Measurements from ENCODE around the gene CPTP.

The CPTP gene

DNA sequence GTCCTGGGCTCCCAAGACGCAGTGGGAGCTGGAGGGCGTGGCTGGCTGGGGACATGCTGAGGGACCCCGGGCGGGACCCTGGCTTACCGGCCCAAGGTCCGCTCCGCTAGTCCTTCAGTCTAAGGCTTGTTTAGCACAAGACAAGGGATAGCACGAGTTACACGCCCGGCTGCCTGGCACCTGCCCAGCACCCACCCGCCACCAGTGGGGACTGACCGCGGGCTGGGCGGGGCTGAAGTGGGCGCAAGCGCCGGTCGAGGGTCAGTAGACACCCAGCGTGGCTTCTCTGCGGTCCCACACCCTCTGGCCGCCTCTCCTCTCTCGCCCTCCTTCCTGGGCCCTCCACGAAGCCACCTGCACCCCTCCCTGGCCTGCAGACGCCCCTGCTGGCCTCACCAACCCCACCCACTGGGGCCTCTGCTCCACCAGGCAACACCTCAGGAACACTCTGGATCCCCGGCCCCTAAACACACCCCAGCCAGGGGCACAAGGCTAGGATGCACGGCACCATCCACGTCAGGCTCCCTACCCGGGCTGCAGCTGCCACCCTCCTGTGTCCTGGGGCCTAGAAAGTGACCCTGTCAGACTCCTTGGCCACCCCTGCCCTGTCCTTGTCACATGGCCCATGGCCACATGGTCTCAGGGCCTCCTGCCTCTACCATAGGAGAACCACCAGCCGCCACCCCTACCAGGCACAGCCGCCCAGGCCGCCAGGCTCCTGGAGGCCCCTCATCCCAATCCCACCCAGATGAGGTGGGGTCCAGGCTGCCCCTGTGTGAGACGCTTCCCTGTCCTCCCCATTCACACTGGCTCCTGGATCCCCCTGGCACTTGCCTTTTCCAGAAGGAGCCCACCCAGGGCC lies 12.6 kb downstream of the CPTP start:
- DNase-seq: no peak

DNA sequence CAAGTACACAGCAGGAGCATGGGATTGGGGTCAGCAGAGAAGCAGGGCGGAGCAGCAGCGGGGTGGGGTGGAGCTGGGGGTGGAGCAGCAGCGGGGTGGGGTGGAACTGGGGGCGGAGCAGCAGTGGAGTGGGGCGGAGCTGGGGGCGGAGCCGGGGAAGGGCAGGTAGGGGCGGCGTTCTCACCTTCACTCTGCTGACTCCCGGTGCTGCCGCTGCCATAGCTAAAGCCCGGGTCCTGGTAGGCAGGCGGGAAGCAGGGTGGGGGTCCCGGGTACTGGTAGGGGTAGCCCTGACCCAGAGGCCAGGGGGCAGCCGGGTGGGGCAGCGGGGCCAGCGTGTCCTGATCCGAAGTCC lies 13.2 kb downstream of the CPTP start:
- DNase-seq: no peak

DNA sequence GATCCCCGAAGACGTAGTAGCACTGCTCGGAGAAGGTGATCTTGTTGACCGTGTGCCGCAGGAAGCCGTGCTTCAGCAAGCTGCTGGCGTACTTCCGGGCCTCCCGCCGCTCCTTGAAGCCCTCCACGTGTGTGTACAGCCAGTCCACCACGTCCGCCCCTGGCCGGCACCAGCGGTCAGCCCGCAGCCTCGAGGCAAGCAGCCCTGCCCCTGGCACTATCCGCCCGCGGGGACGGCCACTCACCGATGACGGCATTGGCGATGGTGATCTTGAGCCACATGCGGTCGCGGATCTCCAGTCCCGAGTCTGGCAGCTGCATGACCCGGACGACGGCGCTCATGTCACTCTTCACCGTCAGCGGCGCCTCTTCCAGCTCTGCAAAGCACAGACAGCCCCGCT lies 13.7 kb downstream of the CPTP start:
- no peak for DNase-seq

DNA sequence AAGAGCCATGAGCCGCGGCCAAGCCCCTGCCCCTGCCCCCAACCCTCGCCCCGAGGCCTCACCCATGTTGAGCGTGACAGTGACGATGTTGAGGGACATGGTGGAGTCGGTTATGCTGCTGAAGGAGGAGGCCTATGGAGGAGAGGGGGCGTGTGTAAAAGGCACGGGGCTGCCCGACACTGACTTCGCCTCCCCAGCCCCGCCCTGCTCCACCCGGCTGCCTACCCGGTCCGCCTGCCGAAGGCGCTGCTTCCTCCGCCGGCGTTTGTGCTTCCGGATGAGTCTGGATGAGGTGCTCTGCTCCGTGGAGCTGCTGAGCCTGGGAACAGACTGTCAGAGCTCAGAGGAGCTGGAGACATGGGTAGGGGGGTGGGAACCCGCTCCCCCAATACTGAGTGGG lies 15.6 kb downstream of the CPTP start:
- no peak for DNase-seq

DNA sequence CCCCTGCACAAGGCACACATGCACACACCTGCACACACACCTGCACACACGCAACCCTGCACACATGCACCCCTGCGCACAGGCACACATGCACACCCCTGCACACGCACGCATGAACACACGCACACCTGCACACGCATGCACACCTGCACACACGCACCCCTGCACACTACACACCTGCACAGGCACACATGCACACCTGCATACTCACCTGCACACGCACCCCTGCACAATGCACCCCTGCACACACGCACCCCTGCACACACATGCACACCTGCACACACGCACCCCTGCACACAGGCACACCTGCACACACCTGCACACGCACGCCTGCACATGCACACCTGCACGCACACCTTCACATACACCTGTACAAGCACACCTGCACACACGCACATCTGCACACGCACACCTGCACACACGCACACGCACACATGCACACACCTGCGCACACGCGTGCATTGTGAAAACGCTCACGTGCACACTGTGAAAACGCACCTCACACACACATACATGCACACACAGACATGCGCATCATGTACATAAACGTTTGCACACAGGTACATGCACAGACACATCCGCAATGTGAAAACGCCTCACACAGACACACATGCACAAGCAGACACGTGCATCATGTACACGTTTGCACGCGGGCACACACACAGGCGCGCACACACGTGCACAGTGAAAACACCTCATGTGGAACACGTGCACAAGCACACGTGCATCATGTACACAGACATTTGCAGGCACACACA lies 16.4 kb downstream of the CPTP start:
- DNase-seq: no peak

DNA sequence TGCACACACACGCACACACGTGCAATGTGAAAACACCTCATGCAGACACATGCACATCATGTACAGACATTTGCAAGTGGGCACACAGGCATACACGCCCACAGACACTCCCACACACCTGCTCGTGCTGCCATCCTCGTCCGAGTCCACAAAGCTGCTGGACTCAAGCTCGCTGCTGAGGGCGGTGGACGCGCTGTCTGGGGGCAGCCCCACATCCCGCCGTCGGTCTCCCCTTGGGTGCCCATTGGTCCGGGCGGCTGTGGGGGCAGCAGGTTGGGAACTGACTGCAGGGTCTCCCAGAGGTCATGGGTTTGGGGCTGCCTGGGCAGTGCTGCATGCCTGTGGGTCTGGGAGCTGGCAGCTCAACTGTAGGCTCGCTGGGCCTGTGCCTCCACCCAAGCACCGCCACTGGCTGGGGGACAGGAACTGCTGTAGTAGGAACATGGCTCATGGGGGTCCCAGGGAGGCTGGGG lies 17.0 kb downstream of the CPTP start:
- DNase-seq: no peak

DNA sequence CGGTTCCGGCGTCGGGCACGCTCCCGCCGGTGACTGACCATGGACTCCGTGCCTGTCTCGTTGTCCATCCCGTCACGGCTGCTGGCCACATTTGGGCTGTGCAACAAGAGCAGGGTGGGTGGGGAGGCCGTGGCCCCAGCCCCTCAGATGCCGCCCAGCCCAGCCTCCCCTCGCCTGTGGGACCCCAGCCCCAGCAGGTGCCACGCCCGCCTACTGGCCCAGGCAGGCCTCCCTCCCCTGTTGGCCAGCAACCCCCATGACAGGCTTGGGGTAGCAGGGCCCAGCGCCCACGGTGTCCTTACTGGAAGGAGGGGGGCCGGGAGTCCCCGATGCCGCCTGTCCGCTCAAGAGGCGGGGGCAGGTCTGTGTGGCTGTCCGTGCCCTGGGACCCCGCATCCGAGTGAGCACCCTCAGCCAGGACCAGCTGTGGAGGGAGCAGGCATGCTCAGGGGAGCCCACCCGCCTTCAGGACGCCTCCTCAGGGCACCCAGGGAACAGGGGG lies 17.5 kb downstream of the CPTP start:
- DNase-seq: no peak

DNA sequence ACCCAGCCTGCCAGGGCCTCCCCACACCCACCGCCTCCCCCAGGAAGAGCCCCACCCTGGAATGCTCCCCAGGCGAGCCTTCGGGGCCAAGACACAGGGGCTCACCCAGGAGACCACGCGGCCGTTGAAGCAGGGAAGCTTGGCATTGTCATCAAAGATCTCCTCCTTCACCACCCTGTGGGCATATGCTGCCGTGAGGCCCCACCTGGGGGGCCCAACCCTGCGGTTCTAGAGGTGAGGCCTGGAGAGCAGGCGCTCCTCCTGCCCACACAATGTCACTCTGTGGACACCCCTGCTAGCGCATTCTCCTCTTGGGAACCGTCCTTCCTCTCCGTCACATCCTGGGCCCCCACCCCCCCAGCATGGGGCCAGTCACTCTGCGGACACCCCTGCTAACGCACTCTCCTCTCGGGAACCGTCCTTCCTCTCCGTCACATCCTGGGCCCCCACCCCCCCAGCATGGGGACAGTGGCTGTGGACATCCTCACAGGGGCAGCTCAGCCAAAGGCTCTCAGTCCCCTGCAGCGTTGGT lies 18.0 kb downstream of the CPTP start:
- no peak for DNase-seq

DNA sequence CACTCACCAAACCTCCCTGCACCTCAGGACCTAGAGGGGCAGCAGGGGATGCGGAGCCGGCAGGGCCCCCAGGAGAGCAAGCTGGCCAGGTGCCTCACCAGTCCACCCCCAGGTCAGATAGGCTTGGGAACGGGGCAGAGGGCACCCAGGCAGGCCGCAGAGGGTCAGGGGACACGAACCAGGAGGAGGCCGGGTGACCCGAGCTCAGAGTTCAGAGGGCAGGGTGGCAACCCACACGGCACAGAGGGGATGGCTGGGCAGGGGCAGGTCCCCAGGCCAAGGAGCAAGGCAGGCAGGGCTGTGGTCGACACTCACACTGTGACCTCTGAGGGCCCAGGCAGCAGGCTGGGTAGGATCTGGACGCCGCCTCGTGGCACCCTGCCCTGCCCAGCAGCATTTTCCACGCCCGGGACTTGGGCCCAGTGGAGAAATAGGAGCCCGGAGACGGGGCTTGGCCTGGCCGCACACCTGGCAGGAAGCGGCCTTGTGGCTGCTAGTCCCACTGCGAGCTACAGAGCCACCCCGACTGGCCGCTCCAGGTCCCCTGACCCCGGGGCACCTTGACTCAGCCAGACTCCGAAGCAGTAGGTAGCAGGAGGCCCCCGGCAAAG lies 19.3 kb downstream of the CPTP start:
- no peak for DNase-seq

DNA sequence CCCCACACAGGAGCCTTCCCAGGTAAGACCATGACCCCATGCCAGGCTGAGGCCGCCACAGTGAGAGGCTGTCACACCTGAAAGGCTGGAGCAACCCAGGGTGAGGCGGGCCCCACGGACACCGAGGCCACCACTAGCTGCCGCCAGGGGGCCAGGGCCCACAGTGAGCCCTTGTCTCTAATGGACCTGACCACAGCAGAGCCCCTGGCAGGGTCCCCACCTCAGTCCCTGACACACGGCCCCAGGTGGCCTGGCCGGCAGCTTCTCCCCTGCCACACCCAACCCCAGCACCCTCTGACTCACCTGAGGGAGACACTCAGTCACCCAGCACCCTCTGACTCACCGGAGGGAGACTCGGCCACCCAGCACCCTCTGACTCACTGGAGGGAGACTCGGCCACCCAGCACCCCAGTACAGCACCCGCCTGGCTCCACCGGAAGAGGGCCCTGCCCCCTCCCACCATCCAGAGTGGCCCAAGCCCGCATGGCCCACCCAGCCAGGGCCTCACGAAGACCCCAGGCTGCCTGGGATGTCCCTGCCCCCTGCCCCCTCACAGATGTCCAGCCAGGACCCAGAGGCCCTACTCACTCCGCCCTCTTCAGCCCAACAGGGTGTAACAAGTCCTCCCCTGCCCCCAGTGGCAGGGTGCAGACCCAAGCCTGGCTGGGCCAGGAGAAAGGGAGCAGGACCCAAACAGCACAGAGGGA lies 20.2 kb downstream of the CPTP start:
- DNase-seq: peak; percentile 58

DNA sequence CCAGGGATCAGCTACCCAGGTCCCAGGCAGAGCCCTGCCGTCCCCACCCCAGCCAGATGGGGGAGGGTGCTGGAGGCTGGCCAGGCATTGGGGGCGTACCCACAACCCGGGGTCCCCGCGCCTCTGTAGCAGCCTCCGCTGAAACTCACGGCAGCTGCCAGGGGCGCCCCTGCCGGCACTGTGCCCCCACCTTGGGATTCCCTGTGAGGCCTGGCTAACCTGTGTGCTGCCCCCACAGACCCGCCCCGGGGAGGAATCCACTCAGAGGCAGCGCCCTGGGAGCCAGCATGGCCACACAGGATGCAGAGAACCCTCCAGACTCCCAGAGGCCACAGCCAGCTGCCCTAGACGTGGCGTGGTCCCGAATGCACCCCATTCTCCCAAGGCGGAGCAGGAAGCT lies 20.8 kb downstream of the CPTP start:
- no peak for DNase-seq

DNA sequence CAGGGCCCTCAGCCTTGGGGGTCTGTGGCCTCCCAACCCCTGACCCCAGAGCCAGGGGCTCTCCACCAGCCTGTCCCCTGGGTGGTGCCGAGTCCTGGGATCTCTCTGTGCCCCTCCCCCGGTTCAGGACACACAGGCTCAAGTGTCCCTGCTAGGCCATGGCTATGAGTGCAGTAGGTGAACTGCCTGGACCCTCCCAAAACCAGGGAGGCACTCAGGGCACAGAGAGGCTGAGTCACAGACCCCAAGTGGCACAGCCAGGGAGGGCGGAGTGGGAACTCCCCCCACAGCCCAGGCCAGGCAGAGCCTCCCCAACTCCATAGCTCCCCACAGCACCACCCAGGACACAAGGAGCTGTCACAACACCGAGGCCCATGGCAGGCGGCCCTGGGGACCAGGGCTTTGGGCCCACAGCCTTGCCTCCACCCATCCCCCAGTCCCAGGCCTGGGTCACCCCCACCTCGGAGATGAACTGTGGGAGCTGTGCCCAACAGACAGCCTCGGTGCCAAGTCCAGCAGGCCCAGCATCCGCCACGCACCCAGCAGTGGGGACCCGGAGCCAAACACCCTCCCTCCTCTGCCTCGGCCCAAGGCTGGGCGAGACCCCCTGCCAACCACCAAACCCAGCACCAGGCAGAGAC lies 21.4 kb downstream of the CPTP start:
- no peak for DNase-seq

DNA sequence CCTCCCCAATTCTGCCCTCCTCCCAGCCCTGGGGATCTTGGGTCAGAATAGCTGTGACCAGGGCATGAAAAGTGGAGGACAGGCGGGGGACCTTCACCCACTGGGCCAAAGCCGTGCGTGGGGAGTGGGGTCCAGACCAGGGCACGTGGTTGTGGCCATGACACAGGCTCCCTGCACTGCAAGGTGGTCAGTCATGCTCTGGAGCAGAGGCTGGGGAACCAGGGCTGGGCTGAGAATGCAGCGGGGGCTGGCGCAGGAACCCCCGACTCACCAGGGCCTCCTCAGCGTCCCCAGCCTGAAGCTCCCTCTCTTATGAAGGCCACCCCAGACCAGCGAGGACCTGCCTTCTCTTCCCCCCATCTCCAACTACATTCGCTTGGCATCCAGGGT lies 21.9 kb downstream of the CPTP start:
- DNase-seq: no peak

DNA sequence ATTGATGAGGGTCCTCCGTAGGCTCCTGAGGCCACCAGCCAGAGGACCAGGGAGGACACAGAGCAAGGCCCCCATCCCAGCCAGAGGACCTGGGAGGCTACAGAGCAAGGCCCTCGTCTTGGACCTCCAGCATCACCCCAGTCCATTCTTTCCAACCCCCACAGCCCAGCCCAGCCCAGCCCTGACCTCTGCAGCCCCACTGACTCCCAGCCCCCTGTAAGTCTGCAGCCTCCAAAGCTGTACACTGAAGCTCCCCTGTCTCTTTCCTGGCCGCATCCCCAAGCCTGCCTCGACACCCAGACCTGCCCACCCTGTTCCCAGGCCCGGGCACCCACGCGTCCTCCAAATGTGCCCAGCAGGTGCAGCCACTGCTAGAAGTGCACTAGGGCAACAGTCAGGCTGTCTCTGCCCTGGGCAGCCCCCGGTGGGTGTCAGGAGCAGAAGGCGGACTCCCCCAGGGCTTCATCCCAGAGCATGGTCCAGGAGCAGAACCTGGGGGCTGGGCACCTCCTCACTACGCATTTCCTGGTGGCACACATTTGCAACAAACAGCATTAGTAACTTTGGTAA lies 22.5 kb downstream of the CPTP start:
- DNase-seq: no peak

DNA sequence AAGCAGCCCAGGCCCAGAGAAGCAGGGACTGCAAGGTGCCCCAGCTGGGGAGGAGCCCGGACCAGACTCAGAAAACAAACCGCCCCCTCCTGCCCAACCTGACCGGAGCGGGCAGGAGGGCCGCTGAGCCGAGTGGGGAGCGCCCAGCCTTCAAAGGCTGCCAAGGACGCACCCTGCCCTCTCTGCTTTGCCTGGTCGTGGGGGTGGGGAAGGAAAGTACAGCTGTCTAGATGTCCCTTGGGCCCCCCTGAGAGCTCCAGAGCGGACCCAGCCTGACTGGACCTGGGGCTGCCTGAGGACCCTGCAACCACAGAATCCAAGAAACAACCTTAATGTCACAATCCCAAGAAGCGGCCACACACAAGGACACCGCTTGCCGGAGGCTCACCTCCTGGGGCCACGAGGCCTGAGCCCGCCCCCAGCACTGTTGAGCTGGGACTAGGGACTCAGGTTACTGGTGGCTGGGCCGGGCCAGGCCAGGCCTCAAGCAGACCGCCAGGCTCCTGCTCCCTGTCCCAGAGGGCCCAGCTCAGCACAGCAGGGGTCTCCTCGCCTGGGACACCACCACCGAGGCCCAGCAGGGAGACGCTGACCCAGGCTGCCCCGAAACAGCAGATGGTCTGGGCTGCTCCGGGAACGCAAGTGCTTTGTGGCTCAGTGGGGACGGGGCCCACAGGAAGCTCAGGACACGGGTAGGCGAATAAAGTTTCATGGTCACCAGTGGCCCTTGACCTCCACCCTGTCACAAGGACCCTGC lies 23.2 kb downstream of the CPTP start:
- peak; percentile 9 for DNase-seq

DNA sequence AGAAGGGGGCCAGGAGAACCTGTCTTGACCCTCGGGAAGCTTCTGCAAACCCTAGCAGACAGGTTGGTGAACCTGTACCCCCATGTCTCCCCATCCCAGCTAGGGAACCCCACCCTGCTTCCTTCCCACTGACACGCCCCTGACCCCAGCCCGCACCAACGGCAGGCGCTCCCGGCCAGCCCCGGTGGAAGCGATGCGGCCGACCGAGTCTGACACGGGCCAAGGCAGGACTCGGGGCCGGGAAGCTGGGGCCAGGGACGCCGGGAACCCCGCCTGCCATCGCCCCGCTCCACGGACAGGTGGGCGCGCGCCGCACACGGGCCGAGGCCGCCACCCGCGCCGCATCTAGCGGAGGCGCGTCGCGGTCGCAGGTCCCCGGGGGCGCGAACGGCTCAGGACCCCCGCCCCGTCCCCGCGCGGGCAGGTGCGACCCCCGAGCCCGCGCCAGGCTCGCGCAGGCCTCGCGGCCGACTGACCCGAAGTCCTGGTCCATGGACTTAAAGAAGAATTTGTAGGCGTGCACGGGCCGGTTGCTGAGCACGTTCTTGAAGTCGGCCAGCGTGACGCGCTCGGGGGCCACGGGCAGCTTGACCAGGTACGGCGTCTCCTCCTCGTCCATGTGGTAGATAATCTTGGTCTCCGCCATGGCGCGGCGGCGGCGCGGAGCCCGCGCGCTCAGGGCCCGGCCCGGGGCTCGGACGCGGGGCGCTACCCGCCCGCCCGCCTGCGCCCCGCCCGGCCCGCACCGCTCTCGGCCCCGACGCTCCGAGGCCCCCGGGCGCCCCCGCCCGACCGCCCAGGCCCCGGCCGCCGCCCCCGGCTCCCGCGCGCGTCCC lies 24.0 kb downstream of the CPTP start:
- no peak for DNase-seq

DNA sequence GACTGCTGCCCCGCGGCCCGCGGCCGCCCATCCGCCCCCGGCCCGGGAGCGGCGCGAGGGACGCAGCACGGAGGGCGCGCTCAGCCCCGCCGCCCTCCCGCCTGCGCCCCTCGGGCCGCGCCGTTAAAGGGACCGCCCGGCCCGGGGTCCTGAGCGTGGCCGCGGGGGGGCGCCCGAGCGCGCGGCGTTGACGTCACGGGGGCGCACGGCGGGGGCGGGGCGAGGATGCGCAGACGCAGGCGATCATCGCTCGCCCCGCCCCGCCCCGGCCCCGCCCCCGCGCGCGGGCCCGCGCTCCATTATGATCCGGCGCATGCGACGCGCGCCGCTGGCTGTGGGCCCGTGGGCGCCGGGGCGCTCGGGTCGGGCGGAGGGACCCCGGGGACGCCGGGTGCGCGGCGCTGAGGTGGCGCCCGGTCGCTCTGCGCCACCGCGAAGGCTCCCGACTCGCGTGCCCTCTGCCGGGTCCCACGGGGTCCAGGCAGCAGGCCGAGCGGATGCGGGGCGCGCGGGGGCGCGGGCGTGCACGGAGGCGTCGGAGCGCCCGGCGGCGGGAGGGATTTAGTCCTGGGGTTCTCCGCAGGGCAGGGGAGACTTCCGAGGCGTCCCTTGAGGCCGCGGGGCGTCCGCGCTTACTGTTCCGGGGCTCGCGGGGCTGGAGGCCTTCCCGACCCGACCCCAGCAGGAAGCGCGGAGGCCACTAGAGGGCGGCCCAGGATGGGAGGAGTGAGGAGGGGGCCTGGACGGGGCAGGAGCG lies 24.8 kb downstream of the CPTP start, which contains the start of gene DVL1:
TSS of gene DVL1 (minus strand) at position 163 of the 757 bp plus-strand sequence. CDS start 353 bp downstream, outside the sequence.
- peak; percentile 46 for DNase-seq

DNA sequence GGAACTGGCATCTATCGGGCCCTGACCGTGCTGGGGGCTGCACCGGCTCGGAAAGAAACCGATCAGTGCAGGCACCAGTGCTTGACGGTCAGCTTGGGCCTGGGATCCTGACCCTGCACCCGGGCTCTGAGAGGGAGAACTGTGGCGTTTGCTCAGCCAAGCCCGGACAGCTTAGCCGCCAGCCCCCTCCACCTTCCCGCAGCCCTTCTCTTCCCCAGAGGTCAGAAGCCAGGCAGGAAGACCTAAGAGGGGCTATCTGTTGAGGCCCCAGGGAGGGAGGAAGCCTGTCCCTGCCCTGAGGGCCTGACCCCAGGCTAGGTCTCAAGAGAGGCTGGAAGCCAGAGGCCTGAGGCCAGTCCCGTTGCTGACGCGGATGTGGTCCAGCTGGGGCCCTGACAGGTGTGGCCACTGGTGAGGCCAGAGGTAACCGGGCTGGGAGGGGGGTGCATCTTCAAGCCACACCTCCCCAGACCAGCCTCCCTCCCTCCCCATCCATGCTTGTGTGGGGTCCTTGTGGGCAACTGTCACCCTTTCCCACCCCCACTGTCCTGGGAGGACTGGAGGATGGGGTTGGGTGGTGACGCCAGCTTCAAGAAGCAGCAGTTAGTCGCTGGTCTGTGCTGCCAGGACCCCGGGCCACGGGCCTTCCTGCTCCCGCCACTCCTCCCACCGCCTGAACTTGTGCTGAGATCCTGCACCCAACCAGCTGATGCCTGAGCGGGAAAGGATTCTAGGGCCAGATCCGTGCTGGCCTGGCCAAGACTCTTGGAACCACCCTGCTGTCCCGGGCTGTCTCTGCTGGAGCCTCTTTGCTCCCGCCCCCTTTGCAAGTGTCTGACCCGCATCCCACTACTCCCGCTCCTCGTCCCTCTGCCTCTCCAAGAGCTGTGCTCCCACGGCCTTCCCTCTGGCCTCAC lies 27.2 kb downstream of the CPTP start:
- DNase-seq: no peak

All from T1000 (cell line).